ENCODE data around the gene LDB2. TPM values are rescaled to one million over a fixed set of nuclear protein-coding genes. Genes with fewer than 3 reads are reported as not detected.

The LDB2 gene
- total RNA-seq, 3 donors from 2014 or later, result 4.7 to 19.9 (median 9.3) TPM

- Histone ChIP-seq H3K36me3 (ENCODE audit: low read depth) (no peaks in the 10 kb centered on the region), H3K9me3 (no peaks in the 10 kb centered on the region), H3K4me1 (ENCODE audit: low read depth) (no peaks in the 10 kb centered on the region), H3K4me3 (no peak overlapping the region)
- TF ChIP-seq CTCF (IDR thresholded peaks at IDR 0.05), result no peak
- DNase-seq (no peak), ATAC-seq (no peak)
- intact Hi-C loops (cut with DNase I, micrococcal nuclease), result no loop called here
These were observed 184.7 kb downstream of the LDB2 start for GRCh38 chr4:16713696-16714095.

- no peak for TF ChIP-seq CTCF (IDR thresholded peaks at IDR 0.05)
- ATAC-seq (no peak), DNase-seq (no peak)
- no peaks in the 10 kb centered on the region for H3K9me3 ChIP-seq
- no peak overlapping the region for H3K4me3 ChIP-seq
- intact Hi-C loops (cut with DNase I, micrococcal nuclease), result no loop called here
- no peaks in the 10 kb centered on the region for H3K4me1 ChIP-seq (ENCODE audit: low read depth)
- H3K36me3 ChIP-seq (ENCODE audit: low read depth), result no peaks in the 10 kb centered on the region
These were observed 185.2 kb downstream of the LDB2 start for GRCh38 chr4:16713271-16713670.

- ATAC-seq (no peak), DNase-seq (no peak)
- intact Hi-C loops (cut with DNase I, micrococcal nuclease), result no loop called here
- Histone ChIP-seq H3K4me1 (ENCODE audit: low read depth) (no peaks in the 10 kb centered on the region), H3K36me3 (ENCODE audit: low read depth) (no peaks in the 10 kb centered on the region), H3K4me3 (no peak overlapping the region), H3K9me3 (no peaks in the 10 kb centered on the region)
- no peak for TF ChIP-seq CTCF (IDR thresholded peaks at IDR 0.05)
These were observed 188.2 kb downstream of the LDB2 start for GRCh38 chr4:16710198-16710597.

GRCh38 chr4:16707874-16708273 is 190.6 kb downstream of the LDB2 start:
- Histone ChIP-seq H3K4me1 (ENCODE audit: low read depth) (no peaks in the 10 kb centered on the region), H3K9me3 (no peaks in the 10 kb centered on the region), H3K36me3 (ENCODE audit: low read depth) (no peaks in the 10 kb centered on the region), H3K4me3 (no peak overlapping the region)
- TF ChIP-seq CTCF (IDR thresholded peaks at IDR 0.05), result no peak
- intact Hi-C loops (cut with DNase I, micrococcal nuclease), result no loop called here
- no peak for DNase-seq
- ATAC-seq, result no peak

GRCh38 chr4:16706251-16706650 is 192.2 kb downstream of the LDB2 start:
- ATAC-seq, result no peak
- Histone ChIP-seq H3K4me1 (ENCODE audit: low read depth) (no peaks in the 10 kb centered on the region), H3K36me3 (ENCODE audit: low read depth) (no peaks in the 10 kb centered on the region), H3K9me3 (no peaks in the 10 kb centered on the region), H3K4me3 (no peak overlapping the region)
- no peak for TF ChIP-seq CTCF (IDR thresholded peaks at IDR 0.05)
- intact Hi-C loops (cut with DNase I, micrococcal nuclease), result no loop called here
- DNase-seq, result no peak

- H3K9me3 ChIP-seq, result no peaks in the 10 kb centered on the region
- no peak for TF ChIP-seq CTCF (IDR thresholded peaks at IDR 0.05)
- no peaks in the 10 kb centered on the region for H3K36me3 ChIP-seq (ENCODE audit: low read depth)
- no peak for DNase-seq
- H3K4me3 ChIP-seq, result no peak overlapping the region
- intact Hi-C loops (cut with DNase I, micrococcal nuclease), result no loop called here
- no peaks in the 10 kb centered on the region for H3K4me1 ChIP-seq (ENCODE audit: low read depth)
- ATAC-seq, result no peak
These were observed 193.1 kb downstream of the LDB2 start for GRCh38 chr4:16705341-16705740.

All from mucosa of descending colon (tissue), 3 donors.